Heart left ventricle (tissue), 16 donors: ENCODE data around the gene RHCG. TPM values are rescaled to one million over a fixed set of nuclear protein-coding genes. Genes with fewer than 3 reads are reported as not detected.
A peak's percentile ranks its signal among the peaks of the same experiment; 100 is the strongest.

Source experiments
- ATAC-seq, 4 donors: fragments of 200-7000 bp; cut with Tn5 transposase; one replicate each; pipeline ENCODE4 v1.9.1; 2020 to 2022; ENCODE audit warnings: moderate library complexity in 4 of 4, mild to moderate bottlenecking in 3 of 4, moderate number of reproducible peaks in 1 of 4
- DNase-seq, 5 donors: peaks; one replicate each; pipeline ENCODE4 v3.0.0-alpha.2; 2020
- H3K27ac ChIP-seq, 12 donors: fragments of 200-600 bp; sonication (generic) in 4 of 12; one replicate each; pipeline versions ENCODE4 v1.5.0 to v1.8.0; 2016 to 2022; ENCODE audit warnings: mild to moderate bottlenecking in 2 of 12
- H3K27me3 ChIP-seq, 9 donors: fragments of 200-600 bp; sonication (generic) in 2 of 9; one replicate each; pipeline versions ENCODE4 v1.5.1 to v1.8.0; 2016 to 2022; ENCODE audit warnings: mild to moderate bottlenecking in 3 of 9
- H3K36me3 ChIP-seq, 9 donors: fragments of 200-600 bp; sonication (generic) in 2 of 9; one replicate each; pipeline versions ENCODE4 v1.5.0 to v1.8.0; 2018 to 2022; ENCODE audit warnings: mild to moderate bottlenecking in 2 of 9
- H3K4me1 ChIP-seq, 12 donors: fragments of 200-600 bp; sonication (generic) in 4 of 12; one replicate each; pipeline versions ENCODE4 v1.5.0 to v1.8.0; 2016 to 2022; ENCODE audit warnings: mild to moderate bottlenecking in 3 of 12
- H3K4me3 ChIP-seq, 12 donors: fragments of 200-600 bp; sonication (generic) in 4 of 12; one replicate each; pipeline versions ENCODE4 v1.5.0 to v1.8.0; 2017 to 2022; ENCODE audit warnings: mild to moderate bottlenecking in 9 of 12, moderate library complexity in 4 of 12
- H3K9me3 ChIP-seq, 12 donors: fragments of 200-600 bp; sonication (generic) in 4 of 12; one replicate each; pipeline versions ENCODE4 v1.5.0 to v1.8.0; 2016 to 2022; ENCODE audit warnings: mild to moderate bottlenecking in 1 of 12
- POLR2A ChIP-seq, 2 donors: fragments of 450-650 bp; IDR thresholded peaks; one replicate each; pipeline ENCODE4 v1.6.1; 2017; ENCODE audit warnings: antibody characterized with exemption in 2 of 2, mild to moderate bottlenecking in 2 of 2, moderate library complexity in 2 of 2
- WGBS, 4 donors: extraction: QIAGEN DNeasy Blood & Tissue Kit in 2 of 4; methylation state at CpG; one replicate each; pipeline versions ENCODE4 v1.1.5 to v1.1.7; 2013 to 2018; 5-methylcytosine and 5-hydroxymethylcytosine counted together
- intact Hi-C, 10 donors: fragments of 100-400 bp; cut with DNase I; formaldehyde crosslinking; loops; one replicate each; pipeline versions ENCODE4 v1.11.1 to v1.14.2; 2022
- polyA plus RNA-seq, 2 donors: library from polyadenylated mRNA; stranded (reverse); fragments of 200-250 nt; gene quantifications; one replicate each; pipeline ENCODE4 v1.2.3, GENCODE V29; 2013
- total RNA-seq, 9 donors: library from RNA; depleted of rRNA in 2 of 9; stranded (reverse); fragments of >200 nt in 2 of 9; fragmentation: NEBNext Ultra II Directional in 3 of 9; extraction: Animal tissue kit (Norgen Biotek cat#: 25700) in 3 of 9; gene quantifications; one replicate each; pipeline versions ENCODE4 v1.1.0 to v1.2.4, GENCODE V29; 2016 to 2023
- TF ChIP-seq, protein P1 (sequence below), 12 donors: fragments of 200-600 bp; sonication (generic) in 4 of 12; IDR thresholded peaks; one replicate each; pipeline versions ENCODE4 v1.5.0 to v1.8.0; 2018 to 2022; ENCODE audit warnings: antibody characterized with exemption in 12 of 12, mild to moderate bottlenecking in 5 of 12
- donor health status: ischemic (EF 13 %, LVEDD 7.1; RV severe dilation, severe dysfunction).
- donor health status: healthy with polysubstance abuse.
- donor health status: DM: no; HTN: yes; CAD: no.
- donor health status: DM: no; HTN: no; CAD: no.
- donor health status: ischemic (EF 25% LVEDD 6.9; RV normal size, moderate dysfunction).
- donor health status: ischemic (EF 25% LVEDD 5.7; RV mildly dilated, moderate dysfunction).
- donor health status: healthy.
- donor health status: DM: yes; HTN: yes; CAD: no.
- donor health status: ischemic (EF 35%, LVEDD 5.7; RV mildly dilated, moderate dysfunction).
- donor health status: nonischemic (EF 11% LVEDD 7.7; RV severe dilation, severe dysfunction).
- donor health status: DM: yes; HTN: yes; CAD: no.
- donor health status: PGD.
- donor health status: ischemic (EF 29% LVEDD 5.4; RV normal size, mild dysfunction).
- donor health status: nonischemic (EF 23%, LVEDD 6.1; RV moderate dilation, normal function).

RHCG gene
- total and polyA plus RNA-seq, 11 donors = 0.20 to 2.9 (median 0.76) TPM; not detected in 4

DNA sequence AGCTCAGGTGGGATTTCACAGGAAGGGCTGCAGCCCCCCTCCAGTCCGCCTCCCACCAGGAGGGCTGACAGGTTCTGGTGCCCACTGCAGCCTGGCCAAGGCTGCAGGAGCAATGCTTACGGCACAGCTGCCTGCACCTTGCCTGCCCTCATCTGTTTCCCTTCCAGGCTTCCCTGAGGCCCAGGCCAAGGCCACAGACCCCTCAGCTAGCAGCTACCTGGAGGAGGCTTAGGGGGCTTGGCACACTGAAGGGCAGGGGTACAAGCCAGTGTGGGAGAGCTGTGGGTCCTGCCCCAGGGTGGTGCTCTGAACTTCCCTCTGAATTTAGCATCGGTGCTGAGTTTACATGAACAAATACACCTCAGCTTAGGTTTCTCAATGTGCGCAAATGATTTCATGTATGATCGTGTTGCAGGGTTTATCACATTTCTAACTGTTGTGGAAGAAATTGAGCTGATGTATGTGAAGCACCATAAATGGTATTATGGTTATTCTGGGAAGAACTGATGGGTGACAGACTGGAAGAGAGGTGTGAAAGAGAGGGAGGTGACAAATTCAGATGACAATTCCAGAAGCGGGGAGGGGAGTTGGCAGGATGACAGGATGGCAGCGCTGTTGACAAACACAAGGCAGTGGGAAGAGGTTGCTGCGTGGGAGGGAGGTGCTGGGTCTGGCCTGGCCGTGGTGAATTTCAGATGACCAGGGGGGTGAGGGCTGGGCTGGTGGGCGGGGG, 6.1 kb downstream of the RHCG start:
- no peak for TF ChIP-seq POLR2A (IDR thresholded peaks at IDR 0.05)
- TF ChIP-seq, protein P1, sequence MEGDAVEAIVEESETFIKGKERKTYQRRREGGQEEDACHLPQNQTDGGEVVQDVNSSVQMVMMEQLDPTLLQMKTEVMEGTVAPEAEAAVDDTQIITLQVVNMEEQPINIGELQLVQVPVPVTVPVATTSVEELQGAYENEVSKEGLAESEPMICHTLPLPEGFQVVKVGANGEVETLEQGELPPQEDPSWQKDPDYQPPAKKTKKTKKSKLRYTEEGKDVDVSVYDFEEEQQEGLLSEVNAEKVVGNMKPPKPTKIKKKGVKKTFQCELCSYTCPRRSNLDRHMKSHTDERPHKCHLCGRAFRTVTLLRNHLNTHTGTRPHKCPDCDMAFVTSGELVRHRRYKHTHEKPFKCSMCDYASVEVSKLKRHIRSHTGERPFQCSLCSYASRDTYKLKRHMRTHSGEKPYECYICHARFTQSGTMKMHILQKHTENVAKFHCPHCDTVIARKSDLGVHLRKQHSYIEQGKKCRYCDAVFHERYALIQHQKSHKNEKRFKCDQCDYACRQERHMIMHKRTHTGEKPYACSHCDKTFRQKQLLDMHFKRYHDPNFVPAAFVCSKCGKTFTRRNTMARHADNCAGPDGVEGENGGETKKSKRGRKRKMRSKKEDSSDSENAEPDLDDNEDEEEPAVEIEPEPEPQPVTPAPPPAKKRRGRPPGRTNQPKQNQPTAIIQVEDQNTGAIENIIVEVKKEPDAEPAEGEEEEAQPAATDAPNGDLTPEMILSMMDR (IDR thresholded peaks at IDR 0.05) = no peak
- Histone ChIP-seq H3K9me3 (no peaks in the 10 kb centered on the region), H3K27me3 (peaks cover 4 to 62% (median 12%) of the 10 kb centered on the region in 9 donors), H3K36me3 (no peaks in the 10 kb centered on the region), H3K4me1 (peaks cover 0 to 4% (median 0%) of the 10 kb centered on the region in 12 donors), H3K4me3 (no peak overlapping the region), H3K27ac (no peak overlapping the region)
- intact Hi-C loops = no loop called here
- ATAC-seq (peak in 1 of 4 donors; percentile 32), DNase-seq (no peak)
- 53 to 61% (median 54%) methylated on average over 10 of the region's 10 CpGs for WGBS, 4 donors

DNA sequence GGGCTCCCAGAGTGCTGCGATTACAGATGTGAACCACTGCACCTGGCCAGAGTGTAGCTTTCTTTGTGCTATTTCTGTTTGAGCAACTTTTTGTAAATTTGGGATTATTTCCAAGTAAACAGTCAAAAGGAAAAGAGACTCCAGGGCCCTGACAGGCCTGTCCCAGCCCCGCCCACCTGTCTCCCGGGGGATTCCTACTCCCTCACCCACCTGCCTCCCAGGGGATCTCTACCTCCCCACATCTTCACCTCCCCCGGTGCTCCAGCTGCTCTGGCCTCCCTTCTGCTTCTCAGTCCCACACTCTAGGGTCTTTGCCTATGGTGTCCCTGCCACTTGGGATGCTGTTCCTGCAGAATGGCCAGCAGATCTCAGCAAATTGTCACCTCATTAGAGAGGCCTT, 7.0 kb downstream of the RHCG start:
- no peak for ATAC-seq
- 65 to 83% (median 72%) methylated on average over 4 of the region's 4 CpGs for WGBS, 4 donors

DNA sequence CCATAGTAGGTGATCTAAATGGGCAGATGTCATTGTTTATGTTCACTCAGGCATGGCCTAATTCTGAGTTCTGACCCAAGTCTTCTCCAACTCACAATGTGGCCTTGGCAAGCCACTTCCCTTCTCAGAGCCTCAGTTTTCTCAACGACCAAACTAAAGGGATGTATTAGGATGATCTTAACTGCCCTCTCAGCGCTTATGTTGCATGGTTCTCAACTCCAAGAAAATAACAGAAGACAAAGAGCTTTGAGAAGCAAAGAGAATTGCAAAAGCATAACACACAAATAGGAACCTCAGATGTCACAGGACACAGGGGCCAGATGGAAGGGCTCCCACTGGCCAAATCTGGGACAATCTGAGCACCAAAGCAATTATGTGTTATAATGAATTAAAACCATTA, 8.6 kb downstream of the RHCG start:
- ATAC-seq (no peak), DNase-seq (no peak)
- Histone ChIP-seq H3K9me3 (no peaks in the 10 kb centered on the region), H3K27me3 (peaks cover 0 to 43% (median 11%) of the 10 kb centered on the region in 9 donors), H3K4me1 (peaks cover 0 to 4% (median 0%) of the 10 kb centered on the region in 12 donors), H3K27ac (no peak overlapping the region), H3K4me3 (no peak overlapping the region), H3K36me3 (no peaks in the 10 kb centered on the region)
- no peak for TF ChIP-seq POLR2A (IDR thresholded peaks at IDR 0.05)
- TF ChIP-seq, protein P1 (IDR thresholded peaks at IDR 0.05) = no peak
- intact Hi-C loops = no loop called here
- 54 to 73% (median 67%) methylated on average over 2 of the region's 2 CpGs for WGBS, 4 donors

More for the DNA sequence above, 7.0 kb downstream of the RHCG start:
- Histone ChIP-seq H3K27ac (no peak overlapping the region), H3K4me1 (peaks cover 0 to 4% (median 0%) of the 10 kb centered on the region in 12 donors), H3K27me3 (peaks cover 4 to 53% (median 11%) of the 10 kb centered on the region in 9 donors), H3K9me3 (no peaks in the 10 kb centered on the region), H3K4me3 (no peak overlapping the region), H3K36me3 (no peaks in the 10 kb centered on the region)
- TF ChIP-seq, protein P1 (IDR thresholded peaks at IDR 0.05) = no peak
- TF ChIP-seq POLR2A (IDR thresholded peaks at IDR 0.05) = no peak
- intact Hi-C loops = no loop called here
- no peak for DNase-seq

DNA sequence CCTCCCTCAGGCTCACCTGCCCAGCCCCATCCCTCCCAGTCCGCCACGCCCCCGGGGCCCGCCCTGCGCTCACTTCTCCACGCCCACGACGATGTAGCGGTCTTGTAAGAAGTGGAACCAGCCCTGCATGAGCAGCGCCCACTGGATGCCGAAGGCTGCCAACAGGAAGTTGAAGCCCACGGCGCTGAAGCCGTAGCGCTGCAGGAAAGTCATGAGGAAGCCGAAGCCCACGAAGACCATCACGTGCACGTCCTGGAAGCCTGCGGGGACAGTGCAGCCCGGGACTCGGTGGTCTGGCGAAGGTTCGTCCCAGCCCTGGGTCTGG, 9.7 kb downstream of the RHCG start:
- no peak for ATAC-seq
- H3K4me1 ChIP-seq = peaks cover 0 to 4% (median 0%) of the 10 kb centered on the region in 12 donors
- no peak for DNase-seq
- WGBS, 4 donors = 16 to 19% (median 18%) methylated on average over 8 to 24 of the region's 24 CpGs; no CpG with 5 or more reads in 1 of the 4 donors
- H3K27me3 ChIP-seq = peaks cover 0 to 37% (median 14%) of the 10 kb centered on the region in 9 donors
- no peak overlapping the region for H3K4me3 ChIP-seq
- intact Hi-C loops = no loop called here
- no peak overlapping the region for H3K27ac ChIP-seq
- no peaks in the 10 kb centered on the region for H3K9me3 ChIP-seq
- no peaks in the 10 kb centered on the region for H3K36me3 ChIP-seq
- no peak for TF ChIP-seq POLR2A (IDR thresholded peaks at IDR 0.05)
- TF ChIP-seq, protein P1 (IDR thresholded peaks at IDR 0.05) = no peak
